PFSK-1 (cell line): ENCODE data around the gene PARVB.

Source experiments
- POLR2AphosphoS5 ChIP-seq: IDR thresholded peaks from 2 replicates; pipeline ENCODE4 v1.6.1; 2012; ENCODE audit warnings: low read depth, mild to moderate bottlenecking, control low read depth, low read length, moderate library complexity
- REST ChIP-seq, 2 experiments: IDR thresholded peaks; 2 replicates each; pipeline versions ENCODE4 v1.6.1 to v1.8.0; 2011 to 2012; ENCODE audit warnings: low read depth in 2 of 2, low read length in 2 of 2, control low read depth in 1 of 2, inconsistent platforms in 1 of 2, mild to moderate bottlenecking in 1 of 2, moderate library complexity in 1 of 2; ENCODE audit not compliant: insufficient read depth in 1 of 2

GRCh38 chr22:44136786-44137185, 112.7 kb downstream of the PARVB start:
- TF ChIP-seq POLR2AphosphoS5 (no peak), REST (IDR thresholded peaks at IDR 0.05; ENCODE audit: insufficient read depth in 1 of 2, low read depth in 2 of 2, low read length in 2 of 2) (no peak)
